Loucy (cell line): ENCODE data around the gene TBC1D24.

ENCODE experiments used
- H2AFZ ChIP-seq: fragments of 200-600 bp; sonication (generic); 2 replicates; pipeline ENCODE4 v1.6.0; 2016; ENCODE audit warnings: antibody characterized with exemption, mild to moderate bottlenecking, low read length, moderate library complexity
- H3F3A ChIP-seq: fragments of 200-600 bp; 2 replicates; pipeline ENCODE4 v1.6.0; 2016; ENCODE audit warnings: antibody characterized with exemption, low read depth, mild to moderate bottlenecking
- H3K27me3 ChIP-seq: fragments of 200-600 bp; sonication (generic); 2 replicates; pipeline ENCODE4 v1.6.1; 2014; ENCODE audit warnings: low read length, mild to moderate bottlenecking; ENCODE audit not compliant: insufficient read depth, poor library complexity, severe bottlenecking
- H3K36me3 ChIP-seq: fragments of 200-600 bp; sonication (generic); 2 replicates; pipeline ENCODE4 v1.6.1; 2016; ENCODE audit warnings: low read length; ENCODE audit not compliant: insufficient read depth
- H3K4me1 ChIP-seq: fragments of 200-600 bp; sonication (generic); 2 replicates; pipeline ENCODE4 v1.5.1; 2014; ENCODE audit warnings: low read length, mild to moderate bottlenecking; ENCODE audit not compliant: insufficient read depth, poor library complexity, severe bottlenecking
- H3K4me2 ChIP-seq: fragments of 200-600 bp; sonication (generic); 2 replicates; pipeline ENCODE4 v1.6.0; 2014; ENCODE audit warnings: antibody characterized with exemption, low read length, low read depth, mild to moderate bottlenecking; ENCODE audit not compliant: poor library complexity, severe bottlenecking
- H3K4me3 ChIP-seq: fragments of 200-600 bp; sonication (generic); 2 replicates; pipeline ENCODE4 v1.5.1; 2014; ENCODE audit warnings: low read length, mild to moderate bottlenecking, mixed read lengths; ENCODE audit not compliant: poor library complexity, severe bottlenecking
- H3K79me2 ChIP-seq: fragments of 200-600 bp; sonication (generic); 2 replicates; pipeline ENCODE4 v1.6.1; 2014; ENCODE audit warnings: low read length; ENCODE audit not compliant: insufficient read depth
- H3K9ac ChIP-seq: fragments of 200-600 bp; sonication (generic); 2 replicates; pipeline ENCODE4 v1.6.0; 2014; ENCODE audit warnings: mild to moderate bottlenecking, low read depth, low read length, moderate library complexity; ENCODE audit not compliant: poor library complexity, severe bottlenecking
- H3K9me2 ChIP-seq: fragments of 200-600 bp; sonication (generic); replicated peaks from 2 replicates; pipeline ENCODE4 v1.6.1; 2016; ENCODE audit warnings: low read depth, low read length, mixed read lengths
- H3K9me3 ChIP-seq: fragments of 200-600 bp; sonication (generic); 2 replicates; pipeline ENCODE4 v1.6.1; 2014; ENCODE audit warnings: mild to moderate bottlenecking, antibody characterized with exemption, low read length, low read depth; ENCODE audit not compliant: insufficient read depth
- H4K20me1 ChIP-seq: fragments of 200-600 bp; sonication (generic); 2 replicates; pipeline ENCODE4 v1.6.0; 2014; ENCODE audit warnings: antibody characterized with exemption, low read length, mild to moderate bottlenecking; ENCODE audit not compliant: insufficient read depth, poor library complexity, severe bottlenecking
- CTCF ChIP-seq: fragments of 200-600 bp; sonication (generic); conservative IDR thresholded peaks from 2 replicates; pipeline ENCODE4 v1.5.1; 2014; ENCODE audit warnings: mild to moderate bottlenecking, antibody characterized with exemption, low read length
- EZH2phosphoT487 ChIP-seq: fragments of 200-600 bp; IDR thresholded peaks from 2 replicates; pipeline ENCODE4 v1.6.1; 2018; ENCODE audit warnings: antibody characterized with exemption, mild to moderate bottlenecking, moderate library complexity, borderline replicate concordance

Gene TBC1D24

GRCh38 chr16:2512735-2513404 is 37.9 kb downstream of the TBC1D24 start:
- H3K36me3 ChIP-seq, result no peaks in the 10 kb centered on the region
- peak overlapping the region; percentile 79 for H3K4me2 ChIP-seq
- H3K9me2 ChIP-seq, result no peaks in the 10 kb centered on the region
- H3K4me3 ChIP-seq, result peak overlapping the region; percentile 78
- H3K4me1 ChIP-seq, result peaks cover 12% of the 10 kb centered on the region
- no peaks in the 10 kb centered on the region for H3K27me3 ChIP-seq
- TF ChIP-seq EZH2phosphoT487 (no peak), CTCF (peak; percentile 15; the same call in 1 of the 2 replicates)
- peak overlapping the region; percentile 67; the same call in 1 of the 2 replicates for H2AFZ ChIP-seq
- H3K9ac ChIP-seq, result peak overlapping the region; percentile 72
- no peaks in the 10 kb centered on the region for H3K9me3 ChIP-seq
- no peaks in the 10 kb centered on the region for H3F3A ChIP-seq
- H3K79me2 ChIP-seq, result peaks cover 41% of the 10 kb centered on the region
- H4K20me1 ChIP-seq, result peaks cover 9% of the 10 kb centered on the region

- peaks cover 12% of the 10 kb centered on the region for H3K4me1 ChIP-seq
- peaks cover 47% of the 10 kb centered on the region for H3K79me2 ChIP-seq
- H3K9me2 ChIP-seq, result no peaks in the 10 kb centered on the region
- H3K36me3 ChIP-seq, result no peaks in the 10 kb centered on the region
- H3K27me3 ChIP-seq, result no peaks in the 10 kb centered on the region
- H3K4me2 ChIP-seq, result peak within 1 kb of the TSS; percentile 94
- H3K4me3 ChIP-seq, result peak within 1 kb of the TSS; percentile 78
- peak within 1 kb of the TSS; percentile 67; the same call in 1 of the 2 replicates for H2AFZ ChIP-seq
- no peaks in the 10 kb centered on the region for H3K9me3 ChIP-seq
- peaks cover 9% of the 10 kb centered on the region for H4K20me1 ChIP-seq
- H3F3A ChIP-seq, result no peaks in the 10 kb centered on the region
- no peak for TF ChIP-seq CTCF
- TF ChIP-seq EZH2phosphoT487, result no peak
- peak within 1 kb of the TSS; percentile 75 for H3K9ac ChIP-seq
Measured at GRCh38 chr16:2513405-2514332, 38.7 kb downstream of the TBC1D24 start, which contains the start of gene ATP6V0C. Gene ATP6V0C, plus strand, starts transcription at chr16:2513952. Its CDS starts 152 bp downstream, at chr16:2514104.

- Histone ChIP-seq H3K4me3 (peak overlapping the region; percentile 78), H4K20me1 (peaks cover 9% of the 10 kb centered on the region), H3K4me1 (peaks cover 12% of the 10 kb centered on the region), H3K9ac (peak overlapping the region; percentile 75), H3K9me2 (no peaks in the 10 kb centered on the region), H3K27me3 (no peaks in the 10 kb centered on the region), H2AFZ (no peak overlapping the region), H3K9me3 (no peaks in the 10 kb centered on the region), H3K4me2 (peak overlapping the region; percentile 94), H3K36me3 (no peaks in the 10 kb centered on the region), H3F3A (no peaks in the 10 kb centered on the region), H3K79me2 (peaks cover 47% of the 10 kb centered on the region)
- TF ChIP-seq EZH2phosphoT487, result no peak
Measured at GRCh38 chr16:2514333-2515179, 39.6 kb downstream of the TBC1D24 start.
